GM12872 (cell line): Measurements from ENCODE around the gene FOXF2.

Experiments
- TF ChIP-seq, protein P1 (sequence below): IDR thresholded peaks from 3 replicates; pipeline ENCODE4 v1.5.1; 2011; ENCODE audit warnings: low read depth, mild to moderate bottlenecking, low read length, moderate library complexity; ENCODE audit not compliant: insufficient read depth

Gene FOXF2

DNA sequence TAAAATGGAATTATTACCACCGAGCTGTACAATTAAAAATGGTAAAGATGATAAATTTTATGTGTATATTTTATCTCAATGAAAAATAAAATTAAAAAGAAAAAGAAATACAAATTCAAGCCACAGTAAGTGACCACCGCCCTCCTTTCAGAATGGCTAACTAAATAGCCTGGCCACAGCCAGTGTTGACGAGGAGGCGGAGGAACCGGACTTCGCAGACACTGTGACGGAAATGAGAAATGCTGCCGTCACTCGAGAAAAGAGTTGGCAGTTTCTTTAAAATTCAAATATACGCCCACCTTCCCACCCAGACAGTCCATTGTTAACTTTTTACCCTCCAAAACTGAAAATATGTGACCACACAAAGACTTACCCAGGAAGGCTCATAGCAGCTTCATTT, 50.0 kb downstream of the FOXF2 start:
- TF ChIP-seq, protein P1, sequence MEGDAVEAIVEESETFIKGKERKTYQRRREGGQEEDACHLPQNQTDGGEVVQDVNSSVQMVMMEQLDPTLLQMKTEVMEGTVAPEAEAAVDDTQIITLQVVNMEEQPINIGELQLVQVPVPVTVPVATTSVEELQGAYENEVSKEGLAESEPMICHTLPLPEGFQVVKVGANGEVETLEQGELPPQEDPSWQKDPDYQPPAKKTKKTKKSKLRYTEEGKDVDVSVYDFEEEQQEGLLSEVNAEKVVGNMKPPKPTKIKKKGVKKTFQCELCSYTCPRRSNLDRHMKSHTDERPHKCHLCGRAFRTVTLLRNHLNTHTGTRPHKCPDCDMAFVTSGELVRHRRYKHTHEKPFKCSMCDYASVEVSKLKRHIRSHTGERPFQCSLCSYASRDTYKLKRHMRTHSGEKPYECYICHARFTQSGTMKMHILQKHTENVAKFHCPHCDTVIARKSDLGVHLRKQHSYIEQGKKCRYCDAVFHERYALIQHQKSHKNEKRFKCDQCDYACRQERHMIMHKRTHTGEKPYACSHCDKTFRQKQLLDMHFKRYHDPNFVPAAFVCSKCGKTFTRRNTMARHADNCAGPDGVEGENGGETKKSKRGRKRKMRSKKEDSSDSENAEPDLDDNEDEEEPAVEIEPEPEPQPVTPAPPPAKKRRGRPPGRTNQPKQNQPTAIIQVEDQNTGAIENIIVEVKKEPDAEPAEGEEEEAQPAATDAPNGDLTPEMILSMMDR = no peak

DNA sequence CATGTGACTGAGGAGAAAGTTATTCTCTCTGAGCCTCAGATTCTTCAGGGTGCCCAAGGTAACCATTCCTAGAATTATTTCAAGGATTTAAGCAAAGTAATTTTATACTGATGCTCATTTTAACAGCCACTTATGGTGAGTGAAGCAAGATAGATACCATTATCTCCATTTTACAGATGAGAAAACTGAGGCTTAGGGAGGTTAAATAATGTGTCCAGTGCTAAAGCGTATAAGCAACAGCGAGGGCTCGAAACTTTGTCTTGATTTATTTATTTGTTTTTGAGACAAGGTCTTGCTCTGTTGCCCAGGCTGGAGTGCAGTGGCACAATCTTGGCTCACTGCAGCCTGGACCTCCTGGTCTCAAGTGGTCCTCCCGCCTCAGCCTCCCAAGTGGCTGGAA, 53.6 kb downstream of the FOXF2 start:
- TF ChIP-seq, protein P1 = no peak
